HG02938 (cell line): ENCODE measurements around the gene NIPAL3.
"Not testable (repeated sequence)": the region's sequence is repeated elsewhere in the genome, so short reads cannot be mapped to it uniquely, and the experiment has no call there.

Experiments
- ATAC-seq: cut with Tn5 transposase; IDR thresholded peaks from one replicate; pipeline ENCODE4 v1.9.1; 2021; ENCODE audit warnings: mild to moderate bottlenecking, moderate library complexity; ENCODE audit not compliant: unreplicated experiment

NIPAL3 gene

GRCh38 chr1:24420547-24420946 is 4.9 kb downstream of the NIPAL3 start:
- no peak for ATAC-seq

- ATAC-seq, result no peak
Measured at GRCh38 chr1:24421502-24421901, 5.9 kb downstream of the NIPAL3 start.

DNA sequence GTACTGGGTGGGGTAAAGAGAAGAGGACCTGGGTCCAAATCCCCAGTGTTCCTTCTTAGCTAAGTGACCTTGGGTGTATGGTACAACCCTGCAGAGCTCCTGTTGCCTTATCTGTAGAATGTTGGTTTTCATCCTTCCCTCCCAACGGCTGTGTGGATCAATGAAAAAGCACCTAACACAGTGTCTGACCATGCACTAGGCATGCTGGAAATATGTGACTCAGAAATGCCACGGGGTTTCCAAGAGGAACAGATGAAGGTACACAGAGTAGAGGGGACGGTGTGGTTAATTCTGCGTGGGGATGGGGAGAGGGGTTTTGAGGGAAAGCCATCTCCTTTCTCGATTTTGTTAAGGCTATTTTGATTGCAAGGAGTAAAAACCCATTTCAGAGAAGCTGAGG is 8.6 kb downstream of the NIPAL3 start:
- ATAC-seq, result no peak

GRCh38 chr1:24424990-24425389 is 9.4 kb downstream of the NIPAL3 start:
- ATAC-seq, result no peak

DNA sequence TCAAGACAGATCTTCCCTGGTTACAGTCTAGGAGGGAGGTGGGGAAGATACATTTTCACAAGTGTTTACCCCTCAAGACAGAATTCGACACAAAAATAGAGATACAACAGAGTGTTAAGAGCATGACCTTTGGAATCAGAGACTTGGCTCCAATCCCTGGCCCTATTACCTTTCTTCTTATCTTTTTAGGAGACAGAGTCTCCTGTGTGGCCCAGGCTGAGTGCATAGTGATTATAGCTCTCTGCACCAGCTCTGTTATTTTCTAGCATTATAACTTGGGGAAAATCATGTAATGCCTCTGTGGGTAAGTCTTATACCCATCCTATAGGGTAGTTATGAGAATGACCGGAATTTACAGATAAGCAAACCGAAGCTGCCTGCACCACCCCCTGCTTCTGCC is 9.8 kb downstream of the NIPAL3 start:
- no peak for ATAC-seq

GRCh38 chr1:24425922-24426321 is 10.3 kb downstream of the NIPAL3 start:
- no peak for ATAC-seq

DNA sequence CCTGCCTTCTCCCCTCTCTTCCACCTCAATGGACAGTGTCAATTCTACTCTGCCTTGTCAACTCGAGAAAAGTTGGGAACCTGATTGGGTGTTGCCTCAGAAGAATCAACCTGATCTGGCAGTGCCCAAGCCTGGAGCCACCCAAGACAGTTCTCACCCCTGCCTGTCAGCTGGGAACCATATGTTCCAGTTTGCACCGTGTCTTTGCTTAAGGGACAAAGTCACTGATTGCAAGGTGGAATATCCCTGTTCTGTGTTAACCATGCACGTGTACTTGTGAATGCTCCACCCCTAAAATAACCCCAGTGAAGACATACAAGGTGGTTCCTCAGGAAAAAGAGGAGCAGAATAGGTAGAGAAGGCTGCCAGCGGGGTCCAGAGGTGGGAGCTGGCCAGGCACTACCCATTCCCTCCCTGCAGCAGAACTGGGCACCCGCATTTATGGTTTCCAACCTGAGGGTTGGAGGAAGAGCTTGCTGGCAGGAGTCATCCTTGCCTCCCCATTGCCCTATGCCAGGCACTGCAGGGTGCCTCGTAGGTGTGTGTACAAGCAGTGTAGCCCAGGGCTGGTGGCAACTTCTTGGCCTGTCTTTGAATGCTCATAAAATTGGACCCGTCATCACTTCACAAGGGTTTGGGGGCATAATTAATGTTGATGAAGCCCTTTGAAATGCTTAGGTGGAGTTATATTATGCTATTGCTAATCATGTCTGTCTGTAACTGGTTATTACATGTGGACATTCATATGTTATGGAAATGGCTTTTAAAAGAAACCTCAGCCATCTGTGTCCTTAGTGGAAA is 11.3 kb downstream of the NIPAL3 start:
- no peak for ATAC-seq

DNA sequence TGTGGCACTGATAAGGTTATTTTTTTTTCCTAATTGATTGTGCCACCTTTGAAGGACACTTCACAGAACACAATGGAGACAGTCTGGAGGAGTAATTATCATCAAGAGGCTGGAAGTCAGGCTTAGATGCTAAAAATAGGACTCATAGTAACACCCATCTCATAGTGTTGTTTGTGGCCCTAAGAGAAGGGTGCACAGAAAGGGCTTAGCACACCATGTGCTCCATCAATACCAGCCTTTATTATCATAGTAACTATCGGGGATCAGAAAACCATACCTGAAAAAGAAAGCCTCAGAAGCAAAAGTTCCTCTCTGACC is 11.9 kb downstream of the NIPAL3 start:
- no peak for ATAC-seq

DNA sequence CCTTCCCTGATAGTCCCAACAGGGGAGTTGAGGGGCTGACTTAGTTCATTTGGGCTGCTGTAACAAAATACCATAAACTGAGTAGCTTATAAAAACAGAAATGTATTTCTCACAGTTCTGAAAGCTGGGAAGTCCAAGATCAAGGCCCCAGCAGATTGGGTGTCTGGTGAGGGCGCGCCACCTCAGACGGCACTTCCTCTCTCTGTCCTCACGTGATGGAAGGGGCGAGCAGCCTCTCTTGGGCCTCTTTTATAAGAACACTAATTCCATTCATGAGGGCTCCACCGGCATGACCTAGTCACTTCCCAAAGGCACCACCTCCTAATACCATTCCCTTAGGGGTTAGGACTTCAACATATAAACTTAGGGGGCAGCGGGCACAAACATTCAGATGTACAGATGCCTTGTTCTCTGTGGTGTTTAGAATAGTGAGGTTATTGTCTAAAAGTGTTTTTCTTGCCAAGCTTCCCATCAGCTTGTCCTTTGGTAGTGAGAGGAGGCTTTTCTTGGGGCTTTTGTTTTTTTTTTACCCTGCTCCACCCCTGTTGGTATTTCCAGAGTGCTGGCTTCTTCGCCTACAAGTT is 20.3 kb downstream of the NIPAL3 start:
- no peak for ATAC-seq

- no peak for ATAC-seq
Measured at GRCh38 chr1:24437631-24438396, 22.2 kb downstream of the NIPAL3 start.

DNA sequence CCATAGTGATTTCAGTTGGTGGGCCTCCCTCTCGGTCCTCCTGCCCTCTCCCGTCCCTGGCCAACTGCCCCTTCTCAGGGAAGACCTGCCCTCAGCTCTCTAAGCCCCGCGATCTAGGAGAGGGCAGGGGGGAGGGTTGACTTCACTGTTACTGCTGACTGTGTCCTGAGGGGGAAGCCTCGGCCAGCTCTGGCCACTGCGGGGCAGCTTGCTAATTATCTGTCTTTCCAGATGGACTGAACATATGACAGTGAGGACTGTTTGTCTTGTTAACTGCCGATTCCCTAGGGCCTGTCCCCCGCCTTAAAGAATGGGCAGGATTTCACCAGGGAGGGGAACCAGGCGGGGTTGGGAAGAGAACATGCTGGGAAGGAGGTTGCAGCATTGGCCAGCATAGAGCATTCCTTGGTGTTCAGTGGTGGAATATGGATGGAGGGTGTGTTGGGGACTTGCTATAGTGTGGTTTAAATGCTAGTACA is 22.9 kb downstream of the NIPAL3 start:
- no peak for ATAC-seq

GRCh38 chr1:24440436-24440835 is 24.8 kb downstream of the NIPAL3 start:
- ATAC-seq, result no peak

GRCh38 chr1:24441480-24441879 is 25.9 kb downstream of the NIPAL3 start:
- ATAC-seq, result no peak

- ATAC-seq, result no peak
Measured at GRCh38 chr1:24441996-24442668, 26.5 kb downstream of the NIPAL3 start.

- no peak for ATAC-seq
Measured at GRCh38 chr1:24442764-24443163, 27.2 kb downstream of the NIPAL3 start.

GRCh38 chr1:24443241-24443656 is 27.6 kb downstream of the NIPAL3 start:
- no peak for ATAC-seq

DNA sequence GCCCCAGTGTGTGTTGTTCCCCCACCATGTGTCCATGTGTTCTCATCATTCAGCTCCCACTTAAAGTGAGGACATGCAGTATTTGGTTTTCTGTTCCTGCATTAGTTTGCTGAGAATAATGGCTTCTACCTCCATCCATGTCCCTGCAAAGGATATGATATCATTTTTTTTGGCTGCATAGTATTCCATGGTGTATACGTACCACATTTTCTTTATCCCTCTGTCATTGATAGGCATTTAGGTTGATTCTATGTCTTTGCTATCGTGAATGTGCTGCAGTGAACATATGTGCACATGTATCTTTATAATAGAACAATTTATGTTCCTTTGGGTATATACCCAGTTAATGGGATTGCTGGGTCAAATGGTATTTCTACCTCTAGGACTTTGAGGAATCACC is 30.8 kb downstream of the NIPAL3 start:
- ATAC-seq, result not testable (repeated sequence)

- no peak for ATAC-seq
Measured at GRCh38 chr1:24450316-24450715, 34.7 kb downstream of the NIPAL3 start.

GRCh38 chr1:24450857-24451397 is 35.3 kb downstream of the NIPAL3 start:
- no peak for ATAC-seq

DNA sequence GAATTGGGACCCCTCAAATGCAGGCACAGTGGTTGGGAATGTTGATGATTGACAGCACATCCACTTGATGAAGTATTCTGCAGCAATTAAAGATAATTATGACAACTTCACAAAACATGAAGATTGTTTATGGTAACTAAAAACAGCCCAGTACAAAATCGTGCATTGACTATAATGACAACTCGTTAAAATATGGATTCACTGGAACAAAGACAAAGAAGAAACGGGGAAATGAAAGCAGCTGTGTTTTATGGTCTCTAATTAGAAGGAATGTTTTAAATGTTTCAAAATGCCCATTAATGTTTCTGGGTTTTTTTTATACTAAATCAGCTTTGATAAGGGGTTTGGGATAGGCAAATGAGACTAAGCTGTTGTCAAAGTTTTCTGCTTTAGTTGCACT is 36.1 kb downstream of the NIPAL3 start:
- no peak for ATAC-seq

DNA sequence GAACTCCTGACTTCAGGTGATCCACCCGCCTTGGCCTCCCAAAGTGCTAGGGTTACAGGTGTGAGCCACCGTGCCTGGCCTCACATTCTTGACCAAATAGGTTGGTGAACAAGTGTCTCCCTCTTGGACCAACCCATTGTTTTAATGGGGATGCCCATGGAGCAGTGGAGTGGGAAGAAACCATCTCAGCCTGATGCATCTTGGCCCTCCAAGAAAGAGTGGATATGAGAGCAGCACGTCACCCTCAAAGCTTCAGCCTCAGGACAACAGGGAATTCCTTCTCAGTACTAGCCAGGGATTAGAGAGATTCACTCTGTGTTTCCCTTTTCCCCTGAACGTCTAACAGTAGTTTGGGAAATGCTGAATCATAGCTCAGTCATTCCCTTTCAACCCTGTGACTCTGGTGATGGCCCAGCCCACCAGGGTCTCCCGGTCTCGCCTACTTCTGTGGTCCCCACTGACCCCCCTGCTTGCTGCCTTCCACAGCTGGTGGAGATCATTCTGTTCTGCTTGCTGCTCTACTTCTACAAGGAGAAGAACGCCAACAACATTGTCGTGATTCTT is 37.4 kb downstream of the NIPAL3 start:
- ATAC-seq, result no peak
